Peyer's patch (tissue), 4 donors: Measurements from ENCODE around the gene AMPD3.

Experiments
- POLR2A ChIP-seq, 2 donors: fragments of 450-650 bp; IDR thresholded peaks; one replicate each; pipeline ENCODE4 v1.5.1; 2017; ENCODE audit warnings: antibody characterized with exemption in 2 of 2, mild to moderate bottlenecking in 2 of 2, moderate library complexity in 2 of 2
- TF ChIP-seq, protein P1 (sequence below), 6 experiments: fragments of 450-650 bp in 4 of 6; fragments of 200-600 bp in 2 of 6; sonication (generic) in 1 of 6; IDR thresholded peaks; one replicate each; pipeline ENCODE4 v1.5.1; 2017 to 2019; ENCODE audit warnings: antibody characterized with exemption in 6 of 6, mild to moderate bottlenecking in 3 of 6, moderate library complexity in 1 of 6

DNA sequence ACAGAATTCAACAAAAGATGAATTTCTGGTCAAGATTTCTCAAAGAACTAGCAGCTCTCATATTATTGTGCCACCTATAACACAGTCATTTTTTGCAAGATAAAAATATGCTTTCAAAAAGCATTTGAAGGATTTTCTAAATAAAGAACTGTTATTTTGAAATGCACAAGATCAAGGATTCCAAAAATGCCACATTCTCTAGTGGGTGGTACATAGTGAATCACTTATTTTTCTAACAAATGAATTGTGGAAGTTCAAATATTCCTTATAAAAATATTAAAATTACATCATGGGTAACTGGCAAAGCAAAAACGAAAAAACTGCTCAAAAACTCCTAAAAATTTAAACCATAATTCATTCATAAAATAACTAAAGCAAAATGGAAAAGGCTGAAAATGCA, 83.9 kb downstream of the AMPD3 start:
- TF ChIP-seq, protein P1, sequence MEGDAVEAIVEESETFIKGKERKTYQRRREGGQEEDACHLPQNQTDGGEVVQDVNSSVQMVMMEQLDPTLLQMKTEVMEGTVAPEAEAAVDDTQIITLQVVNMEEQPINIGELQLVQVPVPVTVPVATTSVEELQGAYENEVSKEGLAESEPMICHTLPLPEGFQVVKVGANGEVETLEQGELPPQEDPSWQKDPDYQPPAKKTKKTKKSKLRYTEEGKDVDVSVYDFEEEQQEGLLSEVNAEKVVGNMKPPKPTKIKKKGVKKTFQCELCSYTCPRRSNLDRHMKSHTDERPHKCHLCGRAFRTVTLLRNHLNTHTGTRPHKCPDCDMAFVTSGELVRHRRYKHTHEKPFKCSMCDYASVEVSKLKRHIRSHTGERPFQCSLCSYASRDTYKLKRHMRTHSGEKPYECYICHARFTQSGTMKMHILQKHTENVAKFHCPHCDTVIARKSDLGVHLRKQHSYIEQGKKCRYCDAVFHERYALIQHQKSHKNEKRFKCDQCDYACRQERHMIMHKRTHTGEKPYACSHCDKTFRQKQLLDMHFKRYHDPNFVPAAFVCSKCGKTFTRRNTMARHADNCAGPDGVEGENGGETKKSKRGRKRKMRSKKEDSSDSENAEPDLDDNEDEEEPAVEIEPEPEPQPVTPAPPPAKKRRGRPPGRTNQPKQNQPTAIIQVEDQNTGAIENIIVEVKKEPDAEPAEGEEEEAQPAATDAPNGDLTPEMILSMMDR (IDR thresholded peaks at IDR 0.05): no peak
- TF ChIP-seq POLR2A (IDR thresholded peaks at IDR 0.05): no peak
